K562 (cell line): ENCODE measurements around the gene ADCY9. TPM values are rescaled to one million over a fixed set of nuclear protein-coding genes. Genes with fewer than 3 reads are reported as not detected.

Experiments used
- ATAC-seq: fragments of 200-7000 bp; cut with Tn5 transposase; 3 replicates; pipeline ENCODE4 v1.9.1; 2020; ENCODE audit warnings: moderate library complexity
- BruUV-seq: library from RNA; stranded (reverse); fragments of 400-500 nt; replicated peaks from 2 replicates; lab custom pipeline; 2021; lab: Mats Ljungman, UMichigan
- CTCF ChIA-PET: fragments of 300-600 bp; formaldehyde crosslinking; extraction: SDS; loops from one replicate; lab custom pipeline; 2021; ENCODE audit warnings: low intra/inter-chr PET ratio; lab: Yijun Ruan, JAX
- POLR2A ChIA-PET: fragments of 300-600, 350-650 bp; sonication (Branson Sonifier 250); formaldehyde crosslinking; extraction: SDS; loops from one replicate; lab custom pipeline; 2021; ENCODE audit warnings: antibody characterized with exemption, inconsistent platforms; lab: Yijun Ruan, JAX
- DNase-seq, 4 experiments: peaks; one replicate each; pipeline versions ENCODE4 v3.0.0 to v3.0.0-alpha.2; 2011 to 2018; ENCODE audit warnings: low spot score in 3 of 4, mixed read lengths in 3 of 4; ENCODE audit errors: extremely low read depth in 1 of 4
- FAIRE-seq: peaks from 2 replicates; lab custom pipeline; 2011; peaks lifted over from hg19 to GRCh38; lab: Jason Lieb, UNC
- H2AFZ ChIP-seq: 2 replicates; pipeline ENCODE4 v1.6.0; 2011; ENCODE audit warnings: low read depth, low read length, control low read depth, inconsistent platforms
- H3K27ac ChIP-seq: fragments of 200-600 bp; 3 replicates; pipeline ENCODE4 v1.8.0; 2011; ENCODE audit warnings: low read depth, mild to moderate bottlenecking, control low read depth, inconsistent platforms, low read length, moderate library complexity, mixed read lengths; ENCODE audit errors: extremely low read depth
- H3K27me3 ChIP-seq, 2 experiments: fragments of 300-600 bp in 1 of 2; 2 replicates in 1 of 2; 3 replicates in 1 of 2; pipeline versions ENCODE4 v1.6.0 to v1.8.0; 2011; ENCODE audit warnings: inconsistent platforms in 2 of 2, low read length in 2 of 2, mild to moderate bottlenecking in 1 of 2, mixed read lengths in 1 of 2, moderate library complexity in 1 of 2; ENCODE audit not compliant: control insufficient read depth in 2 of 2, insufficient read depth in 2 of 2
- H3K36me3 ChIP-seq: fragments of 300-600 bp; 3 replicates; pipeline ENCODE4 v1.8.0; 2011; ENCODE audit warnings: mild to moderate bottlenecking, low read length, inconsistent platforms; ENCODE audit not compliant: control insufficient read depth, insufficient read depth
- H3K4me1 ChIP-seq, 2 experiments: fragments of 200-600 bp in 1 of 2; replicated peaks in 1 of 2; 2 replicates in 1 of 2; 3 replicates in 1 of 2; pipeline versions ENCODE4 v1.5.1 to v1.8.0; 2011; ENCODE audit warnings: inconsistent platforms in 2 of 2, low read length in 2 of 2, mild to moderate bottlenecking in 1 of 2, mixed read lengths in 1 of 2, moderate library complexity in 1 of 2; ENCODE audit not compliant: control insufficient read depth in 2 of 2, insufficient read depth in 2 of 2
- H3K4me2 ChIP-seq: 2 replicates; pipeline ENCODE4 v1.6.1; 2011; ENCODE audit warnings: low read length, control low read depth, inconsistent platforms, mixed read lengths; ENCODE audit not compliant: insufficient read depth
- H3K4me3 ChIP-seq: fragments of 200-600 bp; sonication (generic), shearing (Covaris generic); 2 replicates; pipeline ENCODE4 v1.5.1; 2016; ENCODE audit warnings: control low read depth, inconsistent platforms
- H3K79me2 ChIP-seq: fragments of 200-600 bp; 3 replicates; pipeline ENCODE4 v1.8.0; 2011; ENCODE audit warnings: low read length, inconsistent platforms; ENCODE audit not compliant: control insufficient read depth, insufficient read depth
- H3K9ac ChIP-seq, 2 experiments: 2 replicates each; pipeline versions ENCODE4 v1.6.0 to v1.6.1; 2011; ENCODE audit warnings: low read depth in 2 of 2, low read length in 2 of 2, control low read depth in 1 of 2, inconsistent platforms in 1 of 2, mild to moderate bottlenecking in 1 of 2, mixed read lengths in 1 of 2; ENCODE audit not compliant: insufficient read depth in 1 of 2
- H3K9me1 ChIP-seq: one replicate; pipeline ENCODE4 v1.6.0; 2011; ENCODE audit warnings: inconsistent platforms, mild to moderate bottlenecking, low read length, moderate library complexity; ENCODE audit not compliant: control insufficient read depth, insufficient read depth
- H3K9me3 ChIP-seq: replicated peaks from 2 replicates; pipeline ENCODE4 v1.5.1; 2011; ENCODE audit warnings: low read depth, low read length, inconsistent platforms; ENCODE audit not compliant: control insufficient read depth, insufficient read depth
- H4K20me1 ChIP-seq: replicated peaks from 2 replicates; pipeline ENCODE4 v1.6.1; 2011; ENCODE audit warnings: low read length, inconsistent platforms, mixed read lengths; ENCODE audit not compliant: control insufficient read depth, insufficient read depth
- CBX8 ChIP-seq: fragments of 200-600 bp; sonication (generic); IDR thresholded peaks from 2 replicates; pipeline ENCODE4 v1.6.1; 2012; ENCODE audit warnings: borderline replicate concordance, mixed run types, low read depth, mild to moderate bottlenecking, moderate library complexity, mixed read lengths, low read length, control low read depth, inconsistent platforms; ENCODE audit not compliant: poor library complexity, severe bottlenecking; ENCODE audit errors: extremely low read depth
- GTF2E2 ChIP-seq: fragments of 200-800 bp; sonication (Bioruptor generic); IDR thresholded peaks from 2 replicates; pipeline ENCODE4 v1.6.1; 2016; ENCODE audit warnings: missing genetic modification characterization, missing compliant biosample characterization
- SPI1 ChIP-seq: IDR thresholded peaks from 2 replicates; pipeline ENCODE4 v1.6.1; 2011; ENCODE audit warnings: low read depth, low read length, control low read depth, borderline replicate concordance
- TBL1XR1 ChIP-seq, 2 experiments: IDR thresholded peaks; 2 replicates each; pipeline ENCODE4 v1.6.1; 2012; ENCODE audit warnings: improper control_type of control experiment in 2 of 2, low read length in 2 of 2, mild to moderate bottlenecking in 1 of 2
- ZBTB7A ChIP-seq: IDR thresholded peaks from 2 replicates; pipeline ENCODE4 v1.6.1; 2011; ENCODE audit warnings: low read depth, mild to moderate bottlenecking, low read length, moderate library complexity, borderline replicate concordance; ENCODE audit not compliant: control insufficient read depth
- ZNF507 ChIP-seq: conservative IDR thresholded peaks from 2 replicates; pipeline ENCODE4 v1.6.1; 2017; ENCODE audit warnings: missing genetic modification characterization, missing compliant biosample characterization
- ZNF696 ChIP-seq: fragments of 250-450 bp; sonication (Bioruptor Pico); conservative IDR thresholded peaks from 2 replicates; pipeline ENCODE4 v1.4.0; 2020; ENCODE audit warnings: mild to moderate bottlenecking, moderate library complexity
- WGBS: fragments of 100-300 bp; shearing (Covaris generic); methylation state at CpG from one replicate; pipeline ENCODE4 v1.1.6; 2016; ENCODE audit warnings: low coverage, mixed read lengths; ENCODE audit not compliant: insufficient coverage; ENCODE audit errors: missing lambda C conversion rate; 5-methylcytosine and 5-hydroxymethylcytosine counted together
- in situ Hi-C: fragments of 300-500 bp; cut with MboI; formaldehyde crosslinking; loops from 4 replicates; pipeline ENCODE4 v1.15.0; 2018; ENCODE audit warnings: inconsistent platforms, mixed read lengths
- intact Hi-C: fragments of 100-400 bp; cut with micrococcal nuclease; formaldehyde crosslinking; loops from 2 replicates; pipeline ENCODE4 v1.14.2; 2022
- polyA plus RNA-seq, 8 experiments: library from polyadenylated mRNA; depleted of rRNA in 4 of 8; stranded (reverse) in 5 of 8; unstranded in 3 of 8; fragments of >200 nt; fragmentation: Nextera tagmentation in 2 of 8; fragmentation: Illumina TruSeq in 1 of 8; extraction: Ambion mirVana in 2 of 8; extraction: Trizol in 1 of 8; gene quantifications; 2 replicates each; pipeline versions ENCODE4 v1.2.1 to v1.2.3, GENCODE V29; 2011 to 2014; ENCODE audit warnings: inconsistent platforms in 1 of 8, missing spikeins in 1 of 8
- total RNA-seq, 7 experiments: library from RNA; depleted of rRNA in 6 of 7; stranded (reverse); fragments of >200 nt in 6 of 7; fragmentation: Illumina TruSeq in 2 of 7; extraction: Trizol in 2 of 7; gene quantifications; 2 replicates each; pipeline versions ENCODE4 v1.2.1 to v1.2.3, GENCODE V29; 2011 to 2021; ENCODE audit warnings: low replicate concordance in 1 of 7

The ADCY9 gene
- total and polyA plus RNA-seq, 9 of the 15 experiments (the other 6 are each of a cell fraction or from before 2014, with no cell fraction given), result 0.03 to 0.29 (median 0.17) TPM

DNA sequence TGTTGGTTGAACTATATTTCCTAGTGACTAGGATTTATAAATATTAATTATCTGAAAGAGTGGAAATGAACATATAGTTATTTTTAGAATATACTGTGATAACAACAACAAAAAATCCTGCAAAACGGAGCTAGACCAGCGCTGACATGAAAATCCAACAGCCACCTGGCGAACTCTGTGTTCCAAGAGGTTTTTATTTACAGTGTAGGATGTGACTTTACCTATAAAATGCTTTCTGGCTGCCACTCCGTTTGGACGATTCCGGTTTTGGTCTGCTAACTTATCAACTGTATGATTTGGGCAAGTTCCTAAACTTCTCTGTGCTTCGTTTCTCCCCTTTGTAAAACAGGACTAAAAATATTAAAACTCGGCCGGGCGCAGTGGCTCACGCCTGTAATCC lies 73.7 kb downstream of the ADCY9 start:
- H2AFZ ChIP-seq, result peak overlapping the region; percentile 52; the same call in 1 of the 2 replicates
- H3K4me1 ChIP-seq, result no peaks in the 10 kb centered on the region; a peak in 1 of 5 replicates
- FAIRE-seq (no peak), ATAC-seq (no peak), DNase-seq (no peak)
- CTCF ChIA-PET, result no interaction called here
- POLR2A ChIA-PET, result interaction anchor here (1.4 kb wide), 1 partner anchor 18 kb away, joined by 5 read pairs; no protein-coding TSS in a partner anchor
- H3K4me2 ChIP-seq, result no peak overlapping the region
- H3K9ac ChIP-seq, result no peak overlapping the region
- 18% methylated on average over 11 of the region's 11 CpGs for WGBS
- H3K36me3 ChIP-seq, result no peaks in the 10 kb centered on the region
- no peak overlapping the region for H3K27ac ChIP-seq
- H3K9me1 ChIP-seq, result no peaks in the 10 kb centered on the region
- H4K20me1 ChIP-seq, result no peaks in the 10 kb centered on the region
- BruUV-seq, result no TSS peak
- H3K4me3 ChIP-seq, result no peak overlapping the region
- TF ChIP-seq TBL1XR1 (IDR thresholded peaks at IDR 0.05; ENCODE audit: low read length in 2 of 2) (no peak), CBX8 (peak; percentile 51)
- H3K9me3 ChIP-seq, result no peaks in the 10 kb centered on the region; the same call in 1 of the 2 replicates
- peaks cover 11 to 43% of the 10 kb centered on the region in 2 experiments; a peak in 4 of 5 replicates for H3K27me3 ChIP-seq
- intact Hi-C loops, result no loop called here
- in situ Hi-C loops, result no loop called here
- no peaks in the 10 kb centered on the region for H3K79me2 ChIP-seq

DNA sequence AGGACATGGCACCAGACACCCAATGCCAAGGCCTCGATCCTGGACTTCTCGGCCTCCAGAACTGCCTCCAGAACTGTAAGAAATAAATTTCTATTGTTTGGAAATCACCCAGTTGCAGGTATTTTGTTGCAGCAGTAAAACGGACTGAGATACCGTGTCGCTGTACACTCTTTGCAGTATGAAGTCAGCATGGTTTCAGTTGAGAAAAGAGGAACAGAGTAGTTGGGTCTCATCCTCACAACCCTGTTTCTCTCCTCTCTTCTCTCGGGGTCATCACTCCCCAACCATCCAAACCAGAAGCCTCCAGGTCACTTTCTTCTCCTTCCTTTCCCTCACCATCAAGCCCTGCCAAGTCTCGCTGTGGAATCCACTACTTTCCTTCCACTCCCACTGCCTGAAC lies 77.8 kb downstream of the ADCY9 start:
- H2AFZ ChIP-seq, result no peak overlapping the region
- no peak for TF ChIP-seq GTF2E2 (tag)
- peak; percentile 54; the same call in 1 of the 2 replicates for TF ChIP-seq SPI1
- TF ChIP-seq ZNF696 (CRISPR knock-in tag), result no peak
- TF ChIP-seq ZBTB7A, result no peak
- no peak for TF ChIP-seq ZNF507 (tag)
- TF ChIP-seq, all 486 proteins: peak for 1
- Histone ChIP-seq H3K4me2 (no peak overlapping the region), H3K27me3 (peaks cover 15 to 50% of the 10 kb centered on the region in 2 experiments), H3K4me3 (no peak overlapping the region), H3K9me1 (no peaks in the 10 kb centered on the region), H3K9ac (no peak overlapping the region), H3K9me3 (no peaks in the 10 kb centered on the region), H3K79me2 (no peaks in the 10 kb centered on the region), H3K4me1 (no peaks in the 10 kb centered on the region), H4K20me1 (no peaks in the 10 kb centered on the region), H3K36me3 (no peaks in the 10 kb centered on the region), H3K27ac (no peak overlapping the region)
- intact Hi-C loops (no loop called here), in situ Hi-C loops (no loop called here)
- no peak for FAIRE-seq
- ChIA-PET CTCF (no interaction called here), POLR2A (no interaction called here)
- ATAC-seq, result no peak
- DNase-seq, result no peak
- no TSS peak for BruUV-seq
- 1% methylated on average over 6 of the region's 7 CpGs for WGBS
